Measurements from ENCODE around the gene UGT2B11. TPM values are rescaled to one million over a fixed set of nuclear protein-coding genes. Genes with fewer than 3 reads are reported as not detected.
"Not testable (repeated sequence)": the region's sequence is repeated elsewhere in the genome, so short reads cannot be mapped to it uniquely, and the experiment has no call there.

The UGT2B11 gene
- total and polyA plus RNA-seq, 2 experiments from 2014 or later = 3.2 to 17.1 TPM

DNA sequence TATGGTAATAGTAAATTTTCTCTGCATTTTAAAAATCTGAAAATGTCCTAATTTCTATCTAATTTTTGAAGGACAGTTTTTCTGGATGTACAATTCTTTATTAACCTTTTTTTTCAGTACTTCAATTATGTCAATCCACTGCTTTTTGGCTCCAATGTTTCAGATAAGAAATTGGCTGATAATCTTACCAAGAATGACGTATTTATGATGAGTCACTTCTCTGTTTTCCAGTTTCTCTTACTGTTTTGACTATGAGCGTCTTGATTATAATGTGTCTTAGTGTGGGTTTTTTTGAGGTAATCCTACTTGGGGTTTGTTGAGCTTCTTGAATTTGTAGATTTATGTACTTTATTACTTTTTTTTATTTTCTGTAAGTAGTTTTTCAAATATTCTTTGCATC, 47.2 kb downstream of the UGT2B11 start:
- 85% methylated on average over 2 of the region's 2 CpGs for WGBS (ENCODE audit: low lambda C conversion rate, missing lambda C conversion rate)
- Histone ChIP-seq H3K9me3 (ENCODE audit: low read depth) (no peaks in the 10 kb centered on the region), H3K4me1 (ENCODE audit: insufficient read depth) (no peaks in the 10 kb centered on the region), H3K36me3 (replicated peaks; ENCODE audit: insufficient read depth, low read depth) (no peaks in the 10 kb centered on the region), H3K4me3 (no peak overlapping the region), H2AFZ (no peak overlapping the region), H3K27me3 (no peaks in the 10 kb centered on the region), H4K20me1 (ENCODE audit: insufficient read depth, poor library complexity, severe bottlenecking) (no peaks in the 10 kb centered on the region), H3K27ac (no peak overlapping the region), H3K79me2 (no peaks in the 10 kb centered on the region), H3K4me2 (no peak overlapping the region), H3K9me2 (replicated peaks; ENCODE audit: insufficient read depth) (no peaks in the 10 kb centered on the region)
- TF ChIP-seq EZH2 (IDR thresholded peaks at IDR 0.05; ENCODE audit: borderline replicate concordance) (no peak), EZH2phosphoT487 (IDR thresholded peaks at IDR 0.05; ENCODE audit: low read depth, severe bottlenecking, unreplicated experiment) (no peak)
- TF ChIP-seq, protein P1, sequence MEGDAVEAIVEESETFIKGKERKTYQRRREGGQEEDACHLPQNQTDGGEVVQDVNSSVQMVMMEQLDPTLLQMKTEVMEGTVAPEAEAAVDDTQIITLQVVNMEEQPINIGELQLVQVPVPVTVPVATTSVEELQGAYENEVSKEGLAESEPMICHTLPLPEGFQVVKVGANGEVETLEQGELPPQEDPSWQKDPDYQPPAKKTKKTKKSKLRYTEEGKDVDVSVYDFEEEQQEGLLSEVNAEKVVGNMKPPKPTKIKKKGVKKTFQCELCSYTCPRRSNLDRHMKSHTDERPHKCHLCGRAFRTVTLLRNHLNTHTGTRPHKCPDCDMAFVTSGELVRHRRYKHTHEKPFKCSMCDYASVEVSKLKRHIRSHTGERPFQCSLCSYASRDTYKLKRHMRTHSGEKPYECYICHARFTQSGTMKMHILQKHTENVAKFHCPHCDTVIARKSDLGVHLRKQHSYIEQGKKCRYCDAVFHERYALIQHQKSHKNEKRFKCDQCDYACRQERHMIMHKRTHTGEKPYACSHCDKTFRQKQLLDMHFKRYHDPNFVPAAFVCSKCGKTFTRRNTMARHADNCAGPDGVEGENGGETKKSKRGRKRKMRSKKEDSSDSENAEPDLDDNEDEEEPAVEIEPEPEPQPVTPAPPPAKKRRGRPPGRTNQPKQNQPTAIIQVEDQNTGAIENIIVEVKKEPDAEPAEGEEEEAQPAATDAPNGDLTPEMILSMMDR (IDR thresholded peaks at IDR 0.05; ENCODE audit: poor library complexity) = no peak
- no peak for DNase-seq (ENCODE audit: low spot score)

DNA sequence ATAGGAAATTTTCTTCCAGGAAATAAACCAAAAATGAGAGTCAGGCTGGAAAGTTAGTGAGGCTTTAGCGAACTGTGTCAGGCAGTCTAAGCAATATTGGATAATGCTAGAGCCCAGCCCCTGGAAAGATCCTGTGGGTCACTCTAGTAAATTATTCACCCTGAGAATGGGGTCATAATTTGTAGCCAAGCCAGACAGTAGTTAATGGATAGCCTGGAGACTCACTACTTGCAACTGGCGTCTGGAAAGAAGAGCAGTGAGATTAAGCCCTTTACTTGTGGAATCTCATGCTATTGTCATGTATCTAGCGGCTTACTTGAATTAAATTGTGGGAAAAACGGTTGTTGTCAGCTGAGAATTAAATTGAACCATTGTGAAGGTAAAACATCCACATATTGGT, 48.2 kb downstream of the UGT2B11 start:
- H2AFZ ChIP-seq; H3K4me3 ChIP-seq; H4K20me1 ChIP-seq (ENCODE audit: insufficient read depth, poor library complexity, severe bottlenecking); H3K9me3 ChIP-seq (ENCODE audit: low read depth); H3K36me3 ChIP-seq (replicated peaks; ENCODE audit: insufficient read depth, low read depth); H3K27me3 ChIP-seq; H3K79me2 ChIP-seq; H3K9me2 ChIP-seq (replicated peaks; ENCODE audit: insufficient read depth); H3K4me1 ChIP-seq (ENCODE audit: insufficient read depth); DNase-seq (ENCODE audit: low spot score): not testable (repeated sequence)
- Histone ChIP-seq H3K27ac (peak overlapping the region; percentile 27), H3K4me2 (peak overlapping the region; percentile 1)
- WGBS (ENCODE audit: low lambda C conversion rate, missing lambda C conversion rate) = 75% methylated on average over 4 of the region's 4 CpGs

DNA sequence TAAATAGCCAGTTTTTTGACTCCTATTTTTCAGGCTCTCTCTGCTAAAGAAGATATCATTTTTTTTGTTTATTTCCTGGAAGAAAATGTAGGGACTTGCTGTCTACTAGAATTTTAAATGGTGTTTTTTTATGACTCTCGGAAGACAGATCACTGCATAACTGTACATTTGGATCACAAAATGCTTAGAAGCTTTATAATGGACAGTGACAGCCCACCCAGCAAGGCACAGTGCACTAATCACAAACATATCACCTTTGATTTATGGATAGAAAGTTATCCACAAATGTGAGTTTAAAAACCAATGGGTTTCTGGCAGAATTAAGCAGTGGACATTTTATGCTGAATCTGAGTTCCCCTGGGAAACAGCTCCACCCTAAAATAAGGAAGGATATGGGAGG, 48.8 kb downstream of the UGT2B11 start:
- DNase-seq (ENCODE audit: low spot score); H3K36me3 ChIP-seq (replicated peaks; ENCODE audit: insufficient read depth, low read depth); H3K4me2 ChIP-seq; H3K9me3 ChIP-seq (ENCODE audit: low read depth); H4K20me1 ChIP-seq (ENCODE audit: insufficient read depth, poor library complexity, severe bottlenecking); H3K4me3 ChIP-seq; H3K27me3 ChIP-seq; H3K79me2 ChIP-seq; H3K4me1 ChIP-seq (ENCODE audit: insufficient read depth); H2AFZ ChIP-seq; H3K9me2 ChIP-seq (replicated peaks; ENCODE audit: insufficient read depth): not testable (repeated sequence)
- 79% methylated on average over 1 of the region's 1 CpG for whole genome bisulfite sequencing (ENCODE audit: low lambda C conversion rate, missing lambda C conversion rate)
- H3K27ac ChIP-seq = peak overlapping the region; percentile 27

DNA sequence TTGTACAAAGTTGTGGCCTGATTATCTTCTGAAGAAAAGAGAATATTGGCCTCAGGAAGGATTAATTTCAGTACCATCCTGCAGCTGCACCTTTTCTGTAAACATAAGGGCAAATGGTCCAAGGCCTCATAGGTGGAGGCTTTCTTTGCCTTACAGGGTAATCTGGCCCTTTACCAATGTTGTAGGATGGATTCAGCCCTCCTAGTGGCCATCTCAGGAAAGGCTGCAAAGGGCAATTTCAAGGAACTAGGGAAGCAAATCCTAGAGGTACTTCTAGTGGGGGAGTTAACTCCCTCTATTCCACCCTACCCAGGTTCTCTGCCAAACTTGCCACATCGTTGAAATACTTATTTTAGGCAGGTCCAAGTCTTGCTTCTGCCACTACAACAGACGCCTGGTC, 57.6 kb downstream of the UGT2B11 start:
- TF ChIP-seq EZH2 (IDR thresholded peaks at IDR 0.05; ENCODE audit: borderline replicate concordance) (no peak), EZH2phosphoT487 (IDR thresholded peaks at IDR 0.05; ENCODE audit: low read depth, severe bottlenecking, unreplicated experiment) (no peak)
- TF ChIP-seq, protein P1 (IDR thresholded peaks at IDR 0.05; ENCODE audit: poor library complexity) = no peak

DNA sequence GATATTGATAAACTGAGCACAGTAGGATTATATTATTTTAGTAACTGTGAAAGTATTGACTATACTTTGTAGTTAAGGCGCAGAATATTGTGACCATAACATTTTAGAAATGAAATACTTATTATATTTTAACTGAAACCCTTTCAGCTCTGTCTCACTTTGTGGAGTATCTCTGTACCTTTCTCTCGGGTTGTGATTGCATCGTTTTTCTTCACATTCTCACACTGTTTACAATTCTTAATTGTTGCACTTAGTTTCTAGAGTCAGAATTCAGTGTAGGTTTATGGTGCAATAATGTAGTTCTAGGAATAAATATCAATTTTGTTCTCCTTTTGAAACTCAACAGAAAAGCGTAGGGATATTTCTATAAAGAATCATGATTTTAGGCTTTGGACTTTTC, 60.5 kb downstream of the UGT2B11 start:
- no peaks in the 10 kb centered on the region for H3K79me2 ChIP-seq
- H3K36me3 ChIP-seq (replicated peaks; ENCODE audit: insufficient read depth, low read depth) = no peaks in the 10 kb centered on the region
- H3K4me1 ChIP-seq (ENCODE audit: insufficient read depth) = no peaks in the 10 kb centered on the region
- H2AFZ ChIP-seq = no peak overlapping the region
- H3K9me3 ChIP-seq (ENCODE audit: low read depth) = no peaks in the 10 kb centered on the region
- no peaks in the 10 kb centered on the region for H3K9me2 ChIP-seq (replicated peaks; ENCODE audit: insufficient read depth)
- no peak overlapping the region for H3K27ac ChIP-seq
- no peak overlapping the region for H3K4me3 ChIP-seq
- H3K4me2 ChIP-seq = no peak overlapping the region
- WGBS (ENCODE audit: low lambda C conversion rate, missing lambda C conversion rate) = 95% methylated on average over 4 of the region's 4 CpGs
- DNase-seq (ENCODE audit: low spot score) = no peak
- H4K20me1 ChIP-seq (ENCODE audit: insufficient read depth, poor library complexity, severe bottlenecking) = no peaks in the 10 kb centered on the region
- no peak for TF ChIP-seq EZH2phosphoT487 (IDR thresholded peaks at IDR 0.05; ENCODE audit: low read depth, severe bottlenecking, unreplicated experiment)
- TF ChIP-seq, protein P1 (IDR thresholded peaks at IDR 0.05; ENCODE audit: poor library complexity) = no peak
- no peak for TF ChIP-seq EZH2 (IDR thresholded peaks at IDR 0.05; ENCODE audit: borderline replicate concordance)
- no peaks in the 10 kb centered on the region for H3K27me3 ChIP-seq

More for the DNA sequence above, 57.6 kb downstream of the UGT2B11 start:
- no peaks in the 10 kb centered on the region for H4K20me1 ChIP-seq (ENCODE audit: insufficient read depth, poor library complexity, severe bottlenecking)
- H3K79me2 ChIP-seq = no peaks in the 10 kb centered on the region
- no peak overlapping the region for H3K27ac ChIP-seq
- H3K4me2 ChIP-seq = no peak overlapping the region
- H3K9me3 ChIP-seq (ENCODE audit: low read depth) = no peaks in the 10 kb centered on the region
- H3K9me2 ChIP-seq (replicated peaks; ENCODE audit: insufficient read depth) = no peaks in the 10 kb centered on the region
- no peak for DNase-seq (ENCODE audit: low spot score)
- H3K4me1 ChIP-seq (ENCODE audit: insufficient read depth) = no peaks in the 10 kb centered on the region
- WGBS (ENCODE audit: low lambda C conversion rate, missing lambda C conversion rate) = 90% methylated on average over 2 of the region's 2 CpGs
- no peaks in the 10 kb centered on the region for H3K36me3 ChIP-seq (replicated peaks; ENCODE audit: insufficient read depth, low read depth)
- no peaks in the 10 kb centered on the region for H3K27me3 ChIP-seq
- no peak overlapping the region for H3K4me3 ChIP-seq
- H2AFZ ChIP-seq = no peak overlapping the region
